Measurements from ENCODE around the gene HSPA4L.
A peak's percentile ranks its signal among the peaks of the same experiment; 100 is the strongest.

Gene HSPA4L

GRCh38 chr4:127782275-127783025 is at the start of gene HSPA4L:
TSS of gene HSPA4L (plus strand) at chr4:127782322. CDS start at chr4:127782551, 229 bp downstream.
- H3K4me3 ChIP-seq (ENCODE audit: low read depth, low read length), result peak within 1 kb of the TSS; percentile 71
- DNase-seq (ENCODE audit: low read depth), result no peak

- no peak overlapping the region for H3K4me3 ChIP-seq (ENCODE audit: low read depth, low read length)
- peak; percentile 4 for DNase-seq (ENCODE audit: low read depth)
These were observed 49.3 kb upstream of the HSPA4L start for GRCh38 chr4:127732623-127733328.

- H3K4me3 ChIP-seq (ENCODE audit: low read depth, low read length), result no peak overlapping the region
These were observed 47.1 kb upstream of the HSPA4L start for GRCh38 chr4:127734976-127735375.

GRCh38 chr4:127737295-127737694 is 44.8 kb upstream of the HSPA4L start:
- H3K4me3 ChIP-seq (ENCODE audit: low read depth, low read length), result no peak overlapping the region
- no peak for DNase-seq (ENCODE audit: low read depth)

More at GRCh38 chr4:127734976-127735375, 47.1 kb upstream of the HSPA4L start:
- DNase-seq (ENCODE audit: low read depth), result no peak

- DNase-seq (ENCODE audit: low read depth), result no peak
- no peak overlapping the region for H3K4me3 ChIP-seq (ENCODE audit: low read depth, low read length)
These were observed 40.9 kb upstream of the HSPA4L start for GRCh38 chr4:127741247-127741646.

- H3K4me3 ChIP-seq (ENCODE audit: low read depth, low read length), result no peak overlapping the region
- no peak for DNase-seq (ENCODE audit: low read depth)
These were observed 34.2 kb upstream of the HSPA4L start for GRCh38 chr4:127747883-127748282.

- no peak for DNase-seq (ENCODE audit: low read depth)
These were observed 33.2 kb upstream of the HSPA4L start for GRCh38 chr4:127748957-127749356.

GRCh38 chr4:127756906-127757305 is 25.2 kb upstream of the HSPA4L start:
- no peak overlapping the region for H3K4me3 ChIP-seq (ENCODE audit: low read depth, low read length)
- no peak for DNase-seq (ENCODE audit: low read depth)

More at GRCh38 chr4:127748957-127749356, 33.2 kb upstream of the HSPA4L start:
- H3K4me3 ChIP-seq (ENCODE audit: low read depth, low read length), result no peak overlapping the region

- no peak overlapping the region for H3K4me3 ChIP-seq (ENCODE audit: low read depth, low read length)
- no peak for DNase-seq (ENCODE audit: low read depth)
These were observed 22.8 kb upstream of the HSPA4L start for GRCh38 chr4:127759228-127759820.

GRCh38 chr4:127759893-127760292 is 22.2 kb upstream of the HSPA4L start:
- DNase-seq (ENCODE audit: low read depth), result no peak
- H3K4me3 ChIP-seq (ENCODE audit: low read depth, low read length), result no peak overlapping the region

GRCh38 chr4:127771535-127772275 is 10.4 kb upstream of the HSPA4L start:
- no peak overlapping the region for H3K4me3 ChIP-seq (ENCODE audit: low read depth, low read length)
- DNase-seq (ENCODE audit: low read depth), result no peak

- no peak for DNase-seq (ENCODE audit: low read depth)
- no peak overlapping the region for H3K4me3 ChIP-seq (ENCODE audit: low read depth, low read length)
These were observed 9.1 kb upstream of the HSPA4L start for GRCh38 chr4:127772769-127773671.

- no peak for DNase-seq (ENCODE audit: low read depth)
- no peak overlapping the region for H3K4me3 ChIP-seq (ENCODE audit: low read depth, low read length)
These were observed 6.3 kb upstream of the HSPA4L start for GRCh38 chr4:127775843-127776242.

- no peak overlapping the region for H3K4me3 ChIP-seq (ENCODE audit: low read depth, low read length)
- DNase-seq (ENCODE audit: low read depth), result no peak
These were observed 5.5 kb upstream of the HSPA4L start for GRCh38 chr4:127776620-127777019.

- DNase-seq (ENCODE audit: low read depth), result no peak
- H3K4me3 ChIP-seq (ENCODE audit: low read depth, low read length), result no peak overlapping the region
These were observed 4.6 kb upstream of the HSPA4L start for GRCh38 chr4:127777487-127777886.

- H3K4me3 ChIP-seq (ENCODE audit: low read depth, low read length), result no peak overlapping the region
- no peak for DNase-seq (ENCODE audit: low read depth)
These were observed 4.0 kb upstream of the HSPA4L start for GRCh38 chr4:127778102-127778501.

- H3K4me3 ChIP-seq (ENCODE audit: low read depth, low read length), result no peak overlapping the region
- no peak for DNase-seq (ENCODE audit: low read depth)
These were observed 1.5 kb upstream of the HSPA4L start for GRCh38 chr4:127780598-127780997.

- H3K4me3 ChIP-seq (ENCODE audit: low read depth, low read length), result peak overlapping the region; percentile 71
- DNase-seq (ENCODE audit: low read depth), result no peak
These were observed 660 bp upstream of the HSPA4L start for GRCh38 chr4:127781300-127782024.
